H1 (cell line): ENCODE data around the gene ZBTB20. TPM values are rescaled to one million over a fixed set of nuclear protein-coding genes. Genes with fewer than 3 reads are reported as not detected.

Experiments
- ATF3 ChIP-seq: IDR thresholded peaks from 2 replicates; pipeline ENCODE4 v1.6.1; 2011; ENCODE audit warnings: low read depth, mild to moderate bottlenecking, low read length; ENCODE audit not compliant: insufficient read depth
- CTCF ChIP-seq, 3 experiments: IDR thresholded peaks; 1 replicate in 2 of 3; 2 replicates in 1 of 3; pipeline versions ENCODE4 v1.5.1 to v1.6.1; 2011; ENCODE audit warnings: low read length in 3 of 3, mild to moderate bottlenecking in 3 of 3, inconsistent platforms in 2 of 3, low read depth in 1 of 3, moderate library complexity in 1 of 3; ENCODE audit not compliant: insufficient read depth in 1 of 3; ENCODE audit errors: control extremely low read depth in 1 of 3
- KDM1A ChIP-seq: fragments of 200-600, 300-600 bp; sonication (generic); IDR thresholded peaks from 2 replicates; pipeline ENCODE4 v1.7.1; 2016; ENCODE audit warnings: mild to moderate bottlenecking, low read length, borderline replicate concordance
- MAFK ChIP-seq: IDR thresholded peaks from 2 replicates; pipeline ENCODE4 v1.6.1; 2012; ENCODE audit warnings: low read depth, mild to moderate bottlenecking, improper control_type of control experiment, low read length
- PHF8 ChIP-seq: fragments of 200-600 bp; sonication (generic); conservative IDR thresholded peaks from 2 replicates; pipeline ENCODE4 v1.7.1; 2012; ENCODE audit warnings: low read depth, mild to moderate bottlenecking, inconsistent platforms, low read length, moderate library complexity
- RAD21 ChIP-seq, 2 experiments: IDR thresholded peaks in 1 of 2; conservative IDR thresholded peaks in 1 of 2; 2 replicates each; pipeline ENCODE4 v1.6.1; 2011; ENCODE audit warnings: low read depth in 2 of 2, low read length in 2 of 2, improper control_type of control experiment in 1 of 2, inconsistent platforms in 1 of 2, mild to moderate bottlenecking in 1 of 2, moderate library complexity in 1 of 2
- RBBP5 ChIP-seq: IDR thresholded peaks from 2 replicates; pipeline ENCODE4 v1.7.1; 2012; ENCODE audit warnings: low read depth, mild to moderate bottlenecking, inconsistent platforms, low read length, moderate library complexity, borderline replicate concordance
- TBP ChIP-seq: IDR thresholded peaks from 2 replicates; pipeline ENCODE4 v1.6.1; 2011; ENCODE audit warnings: low read depth, low read length, improper control_type of control experiment
- polyA plus RNA-seq, 7 experiments: library from polyadenylated mRNA; depleted of rRNA in 3 of 7; stranded (reverse) in 5 of 7; unstranded in 2 of 7; fragments of >200 nt in 5 of 7; fragments of 200-250 nt in 2 of 7; gene quantifications; 1 replicate in 5 of 7; 2 replicates in 1 of 7; 4 replicates in 1 of 7; pipeline versions ENCODE4 v1.2.1 to v1.2.3, GENCODE V29; 2011 to 2013; ENCODE audit warnings: missing spikeins in 2 of 7, mixed read lengths in 2 of 7
- total RNA-seq: library from RNA; stranded (reverse); fragmentation: NEBNext Ultra II Directional; extraction: Animal tissue kit (Norgen Biotek cat#: 25700); gene quantifications from 2 replicates; pipeline ENCODE4 v1.2.1, GENCODE V29; 2021

ZBTB20 gene
- total and polyA plus RNA-seq, 2 of the 8 experiments (the other 6 are each of a cell fraction or from before 2014, with no cell fraction given): 0.35 to 1.3 TPM

GRCh38 chr3:115146418-115147328 lies at the start of gene ZBTB20 (continued):
- TF ChIP-seq RAD21 (IDR thresholded peaks at IDR 0.05 in 1 of 2, conservative IDR thresholded peaks at IDR 0.05 in 1 of 2; ENCODE audit: low read depth in 2 of 2, low read length in 2 of 2) (no peak), RBBP5 (peak; percentile 30; the same call in 1 of the 2 replicates), CTCF (IDR thresholded peaks at IDR 0.05; ENCODE audit: control extremely low read depth in 1 of 3, insufficient read depth in 1 of 3, low read depth in 1 of 3, low read length in 3 of 3) (no peak), PHF8 (peak; percentile 70; the same call in 1 of the 2 replicates), ATF3 (no peak), TBP (peak; percentile 56; the same call in 1 of the 2 replicates), MAFK (no peak), KDM1A (no peak)
